HG03457 (cell line): ENCODE data around the gene IFT52.

Source experiments
- ATAC-seq: cut with Tn5 transposase; IDR thresholded peaks from one replicate; pipeline ENCODE4 v1.9.1; 2021; ENCODE audit warnings: moderate number of reproducible peaks; ENCODE audit not compliant: unreplicated experiment

IFT52 gene

GRCh38 chr20:43689165-43689564 lies 98.4 kb downstream of the IFT52 start:
- ATAC-seq: no peak

GRCh38 chr20:43690943-43691598 lies 100.3 kb downstream of the IFT52 start:
- ATAC-seq: no peak

- ATAC-seq: no peak
Observed at GRCh38 chr20:43691928-43692524, 101.3 kb downstream of the IFT52 start.

GRCh38 chr20:43694763-43695162 lies 104.0 kb downstream of the IFT52 start:
- no peak for ATAC-seq

GRCh38 chr20:43695571-43695970 lies 104.8 kb downstream of the IFT52 start:
- no peak for ATAC-seq
